DMS114 treated with DMSO at 0.1 percent for 48 hours (cell line): ENCODE data around the gene NEDD9.
A peak's percentile ranks its signal among the peaks of the same experiment; 100 is the strongest.

Source experiments
- DNase-seq: peaks from one replicate; lab custom pipeline; 2025; ENCODE audit not compliant: unreplicated experiment; lab: John Stamatoyannopoulos, UW

NEDD9 gene

GRCh38 chr6:11149551-11149950 is 82.9 kb downstream of the NEDD9 start:
- no peak for DNase-seq

- no peak for DNase-seq
Observed at GRCh38 chr6:11146117-11146826, 86.2 kb downstream of the NEDD9 start.

GRCh38 chr6:11144393-11144851 is 88.0 kb downstream of the NEDD9 start:
- DNase-seq, result peak; percentile 69

- no peak for DNase-seq
Observed at GRCh38 chr6:11143394-11144371, 88.8 kb downstream of the NEDD9 start.

- DNase-seq, result no peak
Observed at GRCh38 chr6:11142296-11143027, 90.0 kb downstream of the NEDD9 start.

GRCh38 chr6:11141295-11141694 is 91.2 kb downstream of the NEDD9 start:
- DNase-seq, result no peak

- DNase-seq, result no peak
Observed at GRCh38 chr6:11140056-11140455, 92.4 kb downstream of the NEDD9 start.

GRCh38 chr6:11139051-11139960 is 93.2 kb downstream of the NEDD9 start:
- no peak for DNase-seq

GRCh38 chr6:11136809-11137208 is 95.7 kb downstream of the NEDD9 start:
- DNase-seq, result no peak
